ENCODE results near the gene PRIMPOL.

GRCh38 chr4:184660978-184661377, 11.4 kb downstream of the PRIMPOL start:
- TF ChIP-seq CTCF (IDR thresholded peaks at IDR 0.05; ENCODE audit: borderline replicate concordance, extremely low read depth, low read length, poor library complexity, severe bottlenecking) = no peak
- no peak for TF ChIP-seq EZH2 (IDR thresholded peaks at IDR 0.05; ENCODE audit: borderline replicate concordance, low read depth, low read length, severe bottlenecking)
